Activated B cell treated with CpG ODN at 0.5 μM for 24 hours (primary cell): Measurements from ENCODE around the gene EPB41. TPM values are rescaled to one million over a fixed set of nuclear protein-coding genes. Genes with fewer than 3 reads are reported as not detected.

Experiments used
- ATAC-seq: fragments of 200-7000 bp; cut with Tn5 transposase; one replicate; pipeline ENCODE4 v1.10.0; 2021; ENCODE audit warnings: low read depth, mild to moderate bottlenecking, moderate library complexity
- CTCF ChIA-PET: fragments of 350-600 bp; sonication (Branson Sonifier 250); formaldehyde crosslinking; loops from one replicate; lab custom pipeline; 2021; ENCODE audit warnings: antibody characterized with exemption; lab: Charles Lee
- POLR2A ChIA-PET: fragments of 350-600 bp; sonication (Branson Sonifier 250); formaldehyde crosslinking; loops from one replicate; lab custom pipeline; 2021; ENCODE audit warnings: antibody characterized with exemption; lab: Charles Lee
- DNase-seq: peaks from one replicate; pipeline ENCODE4 v3.0.0; 2022
- H3K27ac Mint-ChIP-seq: one replicate; pipeline ENCODE4 v1.8.0; 2020; ENCODE audit warnings: mixed read lengths
- H3K27me3 Mint-ChIP-seq: one replicate; pipeline ENCODE4 v1.8.0; 2021; ENCODE audit warnings: mixed read lengths
- H3K36me3 Mint-ChIP-seq: one replicate; pipeline ENCODE4 v1.8.0; 2021; ENCODE audit warnings: low read depth, mixed read lengths
- H3K4me1 Mint-ChIP-seq: one replicate; pipeline ENCODE4 v1.8.0; 2021; ENCODE audit warnings: mixed read lengths
- H3K4me3 Mint-ChIP-seq: one replicate; pipeline ENCODE4 v1.8.0; 2020; ENCODE audit warnings: mild to moderate bottlenecking, mixed read lengths
- H3K9me3 Mint-ChIP-seq: one replicate; pipeline ENCODE4 v1.8.0; 2020; ENCODE audit warnings: mixed read lengths
- intact Hi-C: fragments of 100-400 bp; cut with micrococcal nuclease; formaldehyde crosslinking; loops from one replicate; pipeline ENCODE4 v1.15.1; 2024
- total RNA-seq: library from RNA; stranded (reverse); gene quantifications from 2 replicates; pipeline ENCODE4 v1.2.3, GENCODE V29; 2022
- TF ChIP-seq, protein P1 (sequence below): fragments of 200-600 bp; IDR thresholded peaks from one replicate; pipeline ENCODE4 v1.8.0; 2022; ENCODE audit warnings: antibody characterized with exemption, mild to moderate bottlenecking

The EPB41 gene
- total RNA-seq, 1 donor from 2014 or later = 73.8 TPM

GRCh38 chr1:28890836-28891235 lies 23.5 kb upstream of the EPB41 start:
- ATAC-seq (no peak), DNase-seq (no peak)
- Mint-ChIP-seq H3K4me3 (no peak overlapping the region), H3K27me3 (no peaks in the 10 kb centered on the region), H3K36me3 (peaks cover 25% of the 10 kb centered on the region), H3K9me3 (no peaks in the 10 kb centered on the region), H3K27ac (no peak overlapping the region), H3K4me1 (peaks cover 37% of the 10 kb centered on the region)
- CTCF ChIA-PET = interaction anchor here (1.1 to 1.5 kb wide), 2 partner anchors 10 to 143 kb away, joined by 3 to 9 read pairs; no protein-coding TSS in a partner anchor
- TF ChIP-seq, protein P1, sequence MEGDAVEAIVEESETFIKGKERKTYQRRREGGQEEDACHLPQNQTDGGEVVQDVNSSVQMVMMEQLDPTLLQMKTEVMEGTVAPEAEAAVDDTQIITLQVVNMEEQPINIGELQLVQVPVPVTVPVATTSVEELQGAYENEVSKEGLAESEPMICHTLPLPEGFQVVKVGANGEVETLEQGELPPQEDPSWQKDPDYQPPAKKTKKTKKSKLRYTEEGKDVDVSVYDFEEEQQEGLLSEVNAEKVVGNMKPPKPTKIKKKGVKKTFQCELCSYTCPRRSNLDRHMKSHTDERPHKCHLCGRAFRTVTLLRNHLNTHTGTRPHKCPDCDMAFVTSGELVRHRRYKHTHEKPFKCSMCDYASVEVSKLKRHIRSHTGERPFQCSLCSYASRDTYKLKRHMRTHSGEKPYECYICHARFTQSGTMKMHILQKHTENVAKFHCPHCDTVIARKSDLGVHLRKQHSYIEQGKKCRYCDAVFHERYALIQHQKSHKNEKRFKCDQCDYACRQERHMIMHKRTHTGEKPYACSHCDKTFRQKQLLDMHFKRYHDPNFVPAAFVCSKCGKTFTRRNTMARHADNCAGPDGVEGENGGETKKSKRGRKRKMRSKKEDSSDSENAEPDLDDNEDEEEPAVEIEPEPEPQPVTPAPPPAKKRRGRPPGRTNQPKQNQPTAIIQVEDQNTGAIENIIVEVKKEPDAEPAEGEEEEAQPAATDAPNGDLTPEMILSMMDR = no peak
- intact Hi-C loops = no loop called here
- POLR2A ChIA-PET = interaction anchor here (0.7 to 0.8 kb wide), 2 partner anchors 23 to 562 kb away, joined by 3 to 5 read pairs; partner anchors contain the start of gene EPB41

DNA sequence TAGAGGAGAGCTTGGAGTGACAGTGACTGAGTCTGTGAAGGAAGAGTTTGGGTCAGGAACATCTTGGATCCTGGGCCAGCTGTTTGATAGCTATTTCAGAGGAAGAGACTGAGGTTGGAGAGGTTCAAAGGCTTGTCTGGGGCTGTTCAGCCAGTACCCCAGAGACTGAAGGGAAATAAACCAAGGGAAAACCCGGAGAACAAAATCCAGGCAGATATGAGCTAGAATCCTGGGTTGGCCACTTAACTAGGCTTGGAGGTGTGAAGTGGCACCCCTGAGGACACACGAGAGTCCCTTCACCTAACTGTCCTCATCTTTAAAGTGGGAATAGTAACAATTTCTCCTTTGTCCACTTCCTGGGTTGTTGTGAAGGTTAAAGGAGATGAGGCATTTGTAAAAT lies 23.1 kb upstream of the EPB41 start:
- H3K27ac Mint-ChIP-seq = no peak overlapping the region
- POLR2A ChIA-PET = interaction anchor here (0.7 to 0.8 kb wide), 3 partner anchors 23 to 563 kb away, joined by 3 to 6 read pairs (median 5); partner anchors contain the start of gene EPB41
- ATAC-seq (no peak), DNase-seq (no peak)
- no peak overlapping the region for H3K4me3 Mint-ChIP-seq
- H3K9me3 Mint-ChIP-seq = no peaks in the 10 kb centered on the region
- intact Hi-C loops = no loop called here
- peaks cover 26% of the 10 kb centered on the region for H3K36me3 Mint-ChIP-seq
- CTCF ChIA-PET = interaction anchor here (1.1 to 1.5 kb wide), 2 partner anchors 10 to 143 kb away, joined by 3 to 9 read pairs; no protein-coding TSS in a partner anchor
- H3K4me1 Mint-ChIP-seq = peaks cover 34% of the 10 kb centered on the region
- no peaks in the 10 kb centered on the region for H3K27me3 Mint-ChIP-seq
- TF ChIP-seq, protein P1 = no peak

- ATAC-seq (peak; percentile 18), DNase-seq (no peak)
- POLR2A ChIA-PET = no interaction called here
- CTCF ChIA-PET = interaction anchor here (1.0 kb wide), 1 partner anchor 138 kb away, joined by 3 read pairs; no protein-coding TSS in a partner anchor
- TF ChIP-seq, protein P1 = no peak
- peaks cover 37% of the 10 kb centered on the region for H3K4me1 Mint-ChIP-seq
- H3K4me3 Mint-ChIP-seq = no peak overlapping the region
- no peaks in the 10 kb centered on the region for H3K27me3 Mint-ChIP-seq
- intact Hi-C loops = no loop called here
- H3K36me3 Mint-ChIP-seq = peaks cover 31% of the 10 kb centered on the region
- H3K9me3 Mint-ChIP-seq = no peaks in the 10 kb centered on the region
- peak overlapping the region; percentile 30 for H3K27ac Mint-ChIP-seq
Measured at GRCh38 chr1:28893403-28894102, 20.8 kb upstream of the EPB41 start.

- intact Hi-C loops = no loop called here
- ChIA-PET POLR2A (no interaction called here), CTCF (interaction anchor here (1.1 to 1.7 kb wide), 2 partner anchors 13 to 139 kb away, joined by 4 to 5 read pairs; no protein-coding TSS in a partner anchor)
- Mint-ChIP-seq H3K9me3 (no peaks in the 10 kb centered on the region), H3K36me3 (peaks cover 31% of the 10 kb centered on the region), H3K4me3 (no peak overlapping the region), H3K4me1 (peaks cover 36% of the 10 kb centered on the region), H3K27ac (no peak overlapping the region), H3K27me3 (no peaks in the 10 kb centered on the region)
- DNase-seq (no peak), ATAC-seq (no peak)
- TF ChIP-seq, protein P1 = no peak
Measured at GRCh38 chr1:28894785-28895184, 19.6 kb upstream of the EPB41 start.
